Mucosa of descending colon (tissue), 3 donors: ENCODE data around the gene PADI3. TPM values are rescaled to one million over a fixed set of nuclear protein-coding genes. Genes with fewer than 3 reads are reported as not detected.

Experiments
- ATAC-seq: fragments of 200-7000 bp; cut with Tn5 transposase; one replicate; pipeline ENCODE4 v1.9.1; 2020; ENCODE audit warnings: mild to moderate bottlenecking, moderate library complexity
- DNase-seq, 3 donors: peaks; one replicate each; pipeline ENCODE4 v3.0.0-alpha.2; 2020
- H3K36me3 ChIP-seq: fragments of 200-600 bp; one replicate; pipeline ENCODE4 v1.8.0; 2021; ENCODE audit warnings: low read depth, mild to moderate bottlenecking
- H3K4me1 ChIP-seq: fragments of 200-600 bp; one replicate; pipeline ENCODE4 v1.8.0; 2021; ENCODE audit warnings: low read depth, mild to moderate bottlenecking
- H3K4me3 ChIP-seq: fragments of 200-600 bp; one replicate; pipeline ENCODE4 v1.8.0; 2021; ENCODE audit warnings: mild to moderate bottlenecking
- H3K9me3 ChIP-seq: fragments of 200-600 bp; one replicate; pipeline ENCODE4 v1.8.0; 2021; ENCODE audit warnings: mild to moderate bottlenecking
- CTCF ChIP-seq: fragments of 200-600 bp; IDR thresholded peaks from one replicate; pipeline ENCODE4 v1.8.0; 2022; ENCODE audit warnings: antibody characterized with exemption, mild to moderate bottlenecking
- intact Hi-C, 2 donors: fragments of 100-400 bp; cut with DNase I in 1 of 2; cut with micrococcal nuclease in 1 of 2; formaldehyde crosslinking; loops; one replicate each; pipeline versions ENCODE4 v1.11.0 to v1.11.1; 2022; cut with DNase I, micrococcal nuclease
- total RNA-seq, 3 donors: library from RNA; stranded (reverse); fragmentation: NEBNext Ultra II Directional in 2 of 3; extraction: Animal tissue kit (Norgen Biotek cat#: 25700) in 2 of 3; gene quantifications; one replicate each; pipeline versions ENCODE4 v1.2.1 to v1.2.4, GENCODE V29; 2021 to 2023
- donor health status: DM: no; HTN: no; CAD: no; lungs with moderate emphysema.
- donor health status: DM: no; HTN: no; CAD: no.
- donor health status: DM: no; HTN: yes; CAD: no.

The PADI3 gene
- total RNA-seq, 3 donors from 2014 or later: 0.09 to 0.17 TPM; not detected in 1

DNA sequence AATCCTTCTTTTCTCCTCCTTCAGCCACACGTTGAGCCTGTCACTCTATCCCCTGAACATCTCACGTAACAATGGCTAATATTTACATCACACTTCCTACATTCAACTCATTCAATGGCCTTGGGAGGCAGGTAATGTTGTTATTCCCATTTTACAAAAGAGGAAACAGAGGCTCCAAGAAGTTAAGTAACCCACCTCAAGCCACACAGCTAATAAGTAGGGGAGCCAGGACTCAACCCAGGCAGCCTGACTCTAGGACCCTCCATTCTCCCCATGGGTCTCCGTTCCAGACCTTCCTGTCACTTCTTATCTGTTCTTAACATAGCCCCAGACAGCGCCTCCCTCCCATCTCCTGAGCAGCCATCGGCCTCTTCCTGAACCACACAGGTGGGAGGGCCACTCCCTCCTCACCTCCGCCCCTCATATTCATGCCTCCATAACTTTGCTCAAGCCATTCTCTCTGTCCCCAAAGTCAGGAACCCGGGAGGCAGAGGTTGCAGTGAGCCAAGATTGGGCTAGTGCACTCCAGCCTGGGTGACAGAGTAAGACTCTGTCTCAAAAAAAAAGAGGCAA, 61.3 kb downstream of the PADI3 start:
- no peaks in the 10 kb centered on the region for H3K4me1 ChIP-seq
- intact Hi-C loops: no loop called here
- H3K4me3 ChIP-seq: no peak overlapping the region
- DNase-seq (no peak), ATAC-seq (no peak)
- no peak for TF ChIP-seq CTCF
- H3K9me3 ChIP-seq: no peaks in the 10 kb centered on the region
- no peaks in the 10 kb centered on the region for H3K36me3 ChIP-seq

- ATAC-seq (no peak), DNase-seq (no peak)
- no peaks in the 10 kb centered on the region for H3K36me3 ChIP-seq
- TF ChIP-seq CTCF: no peak
- no peak overlapping the region for H3K4me3 ChIP-seq
- intact Hi-C loops: no loop called here
- no peaks in the 10 kb centered on the region for H3K4me1 ChIP-seq
- no peaks in the 10 kb centered on the region for H3K9me3 ChIP-seq
These were observed 64.8 kb downstream of the PADI3 start for GRCh38 chr1:17313530-17314309.

DNA sequence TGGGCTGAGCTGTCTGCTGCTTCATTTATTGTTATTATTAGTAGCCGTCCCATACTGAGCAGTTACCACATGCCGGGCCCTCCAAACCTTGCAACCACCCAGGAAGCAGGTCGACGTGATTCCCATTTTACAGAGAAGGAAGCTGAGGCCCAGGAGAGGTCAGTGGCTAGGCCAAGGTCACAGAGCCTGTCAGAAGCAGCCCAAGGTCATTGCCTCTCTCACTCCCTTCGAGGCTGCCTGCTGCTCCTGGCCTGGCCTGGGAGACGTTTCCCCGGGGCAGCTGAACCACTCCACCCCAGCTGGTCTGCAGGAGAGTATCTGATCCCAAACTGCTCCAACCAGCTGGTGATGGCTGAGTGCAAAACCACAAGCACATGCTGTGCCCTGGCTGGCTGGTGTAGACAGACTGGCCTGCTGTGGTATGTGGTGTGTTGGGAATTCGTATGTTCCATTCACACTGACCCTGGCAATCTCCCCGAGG, 65.6 kb downstream of the PADI3 start:
- no peaks in the 10 kb centered on the region for H3K36me3 ChIP-seq
- H3K4me1 ChIP-seq: no peaks in the 10 kb centered on the region
- H3K4me3 ChIP-seq: no peak overlapping the region
- ATAC-seq: no peak
- no peak for TF ChIP-seq CTCF
- no peaks in the 10 kb centered on the region for H3K9me3 ChIP-seq
- DNase-seq: no peak
- intact Hi-C loops: no loop called here

- no peak for TF ChIP-seq CTCF
- Histone ChIP-seq H3K4me1 (no peaks in the 10 kb centered on the region), H3K4me3 (no peak overlapping the region), H3K36me3 (no peaks in the 10 kb centered on the region), H3K9me3 (no peaks in the 10 kb centered on the region)
- DNase-seq (no peak), ATAC-seq (no peak)
- intact Hi-C loops: no loop called here
These were observed 66.7 kb downstream of the PADI3 start for GRCh38 chr1:17315542-17316130.

- no peak for TF ChIP-seq CTCF
- Histone ChIP-seq H3K4me1 (peaks cover 3% of the 10 kb centered on the region), H3K4me3 (no peak overlapping the region), H3K9me3 (no peaks in the 10 kb centered on the region), H3K36me3 (no peaks in the 10 kb centered on the region)
- no peak for ATAC-seq
- intact Hi-C loops: no loop called here
- no peak for DNase-seq
These were observed 67.8 kb downstream of the PADI3 start for GRCh38 chr1:17316704-17317103.
